Measurements from ENCODE around the gene ZMYM1.
"Not testable (repeated sequence)": the region's sequence is repeated elsewhere in the genome, so short reads cannot be mapped to it uniquely, and the experiment has no call there.

ZMYM1 gene

DNA sequence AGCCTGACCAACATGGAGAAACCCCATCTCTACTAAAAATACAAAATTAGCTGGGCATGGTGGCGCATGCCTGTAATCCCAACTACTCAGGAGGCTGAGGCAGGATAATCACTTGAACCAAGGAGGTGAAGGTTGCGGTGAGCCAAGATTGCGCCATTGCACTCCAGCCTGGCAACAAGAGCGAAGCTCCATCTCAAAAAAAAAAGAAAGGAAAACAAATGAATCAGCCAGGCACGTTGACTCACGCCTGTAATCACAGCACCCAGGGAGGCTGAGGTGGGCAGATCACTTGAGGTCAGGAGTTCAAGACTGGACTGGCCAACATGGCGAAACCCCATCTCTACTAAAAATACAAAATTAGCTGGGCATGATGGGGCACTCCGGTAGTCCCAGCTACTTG, 2.8 kb upstream of the ZMYM1 start:
- DNase-seq (ENCODE audit: low spot score): not testable (repeated sequence)

DNA sequence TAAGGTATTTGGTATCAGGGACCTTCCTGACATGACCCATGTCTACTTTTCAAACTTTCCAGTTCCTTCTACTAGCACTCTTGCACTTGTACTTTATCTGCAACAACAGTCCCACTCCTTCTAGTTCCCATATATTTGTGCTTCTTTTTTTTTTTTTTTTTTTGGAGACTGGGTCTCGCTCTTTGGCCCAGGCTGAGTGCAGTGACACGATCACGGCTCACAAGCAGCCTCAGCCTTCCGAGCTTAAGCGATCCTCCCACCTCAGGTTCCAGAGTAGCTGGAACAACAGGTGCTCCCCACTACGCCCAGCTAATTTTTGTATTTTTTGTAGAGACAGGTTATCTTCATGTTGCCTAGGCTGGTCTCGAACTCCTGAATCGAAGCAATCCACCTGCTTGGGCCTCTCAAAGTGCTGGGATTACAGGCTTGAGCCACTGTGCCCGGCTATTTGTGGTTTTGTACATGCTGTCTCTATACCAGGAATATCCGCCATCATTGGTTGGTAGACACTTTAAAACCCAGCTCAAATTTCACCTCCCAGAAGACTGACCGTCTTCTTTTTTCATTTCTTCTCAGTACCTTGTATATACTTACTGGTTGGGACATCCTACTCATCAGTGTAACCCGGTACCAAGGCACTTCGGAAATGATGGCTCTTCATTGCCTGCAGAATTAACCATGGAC, 1.1 kb downstream of the ZMYM1 start:
- DNase-seq (ENCODE audit: low spot score): no peak

DNA sequence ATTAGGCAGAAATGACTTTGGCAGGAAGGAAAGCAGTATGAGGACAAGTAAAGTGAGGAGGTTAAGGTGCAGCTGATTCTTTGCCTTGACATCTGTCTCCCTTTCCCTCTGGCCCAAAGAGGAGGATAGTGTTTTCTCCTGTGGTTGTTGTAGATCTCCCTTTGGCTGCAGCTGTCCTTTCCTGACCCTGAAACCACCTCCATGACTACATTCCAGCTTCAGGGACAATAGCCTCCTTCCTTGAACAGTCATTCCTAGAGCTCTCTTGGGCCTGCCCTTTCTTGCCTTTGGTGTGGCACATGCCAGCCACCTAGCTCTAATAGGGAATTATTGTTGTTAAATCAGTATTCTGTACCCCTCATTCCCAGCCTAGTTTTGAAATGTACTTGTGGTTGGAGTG, 6.2 kb downstream of the ZMYM1 start:
- no peak for DNase-seq (ENCODE audit: low spot score)

DNA sequence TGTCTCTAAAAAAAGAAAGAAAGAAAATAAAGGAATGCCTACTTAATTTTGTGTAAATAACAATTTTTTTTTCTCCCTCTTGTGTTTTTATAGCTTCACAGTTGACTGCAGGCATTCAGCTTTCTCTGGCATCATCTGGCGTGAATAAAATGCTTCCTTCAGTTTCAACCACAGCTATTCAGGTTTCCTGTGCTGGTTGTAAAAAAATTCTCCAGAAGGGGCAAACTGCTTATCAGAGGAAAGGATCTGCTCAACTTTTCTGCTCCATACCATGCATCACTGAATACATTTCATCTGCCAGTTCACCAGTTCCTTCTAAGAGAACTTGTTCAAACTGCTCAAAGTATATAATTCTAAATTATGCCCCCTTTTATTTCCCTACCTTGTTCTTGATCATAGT, 18.0 kb downstream of the ZMYM1 start:
- DNase-seq (ENCODE audit: low spot score): no peak

DNA sequence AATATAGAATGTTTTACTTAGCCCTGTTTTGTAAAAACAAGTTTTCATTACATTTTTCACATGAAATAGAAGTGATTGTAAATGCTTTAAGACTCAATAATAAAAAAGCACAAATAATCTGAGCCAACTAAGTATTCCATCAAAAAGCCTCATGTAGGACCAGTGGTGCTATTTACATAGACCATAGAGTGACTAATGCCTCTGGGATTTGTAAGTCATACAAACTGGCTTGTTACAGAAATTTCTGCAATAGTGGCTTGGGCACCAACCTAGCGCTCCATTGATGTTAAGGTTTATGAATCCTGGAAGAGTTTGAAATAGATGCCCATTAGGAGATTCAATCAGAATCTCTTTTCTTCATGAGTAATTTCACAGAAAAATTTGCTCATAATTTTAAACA, 31.9 kb downstream of the ZMYM1 start:
- no peak for DNase-seq (ENCODE audit: low spot score)

DNA sequence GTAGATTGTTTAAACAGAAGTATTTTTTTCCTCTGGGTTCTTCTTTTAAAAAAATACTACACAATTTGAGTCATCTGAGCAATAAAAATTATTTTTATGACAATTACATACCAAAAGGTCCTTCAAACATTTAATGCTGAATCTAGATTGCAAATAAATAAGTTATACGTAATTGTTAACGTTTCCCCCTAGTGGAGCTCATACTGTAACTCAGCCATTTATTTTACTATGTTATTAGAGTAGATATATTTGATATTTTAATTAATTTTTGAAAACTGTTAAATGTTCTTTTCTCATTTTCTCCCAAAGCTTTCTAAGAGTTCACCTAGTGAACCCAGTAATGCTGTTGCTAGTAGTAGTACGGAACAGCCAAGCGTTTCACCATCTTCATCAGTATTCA, 33.5 kb downstream of the ZMYM1 start:
- no peak for DNase-seq (ENCODE audit: low spot score)

DNA sequence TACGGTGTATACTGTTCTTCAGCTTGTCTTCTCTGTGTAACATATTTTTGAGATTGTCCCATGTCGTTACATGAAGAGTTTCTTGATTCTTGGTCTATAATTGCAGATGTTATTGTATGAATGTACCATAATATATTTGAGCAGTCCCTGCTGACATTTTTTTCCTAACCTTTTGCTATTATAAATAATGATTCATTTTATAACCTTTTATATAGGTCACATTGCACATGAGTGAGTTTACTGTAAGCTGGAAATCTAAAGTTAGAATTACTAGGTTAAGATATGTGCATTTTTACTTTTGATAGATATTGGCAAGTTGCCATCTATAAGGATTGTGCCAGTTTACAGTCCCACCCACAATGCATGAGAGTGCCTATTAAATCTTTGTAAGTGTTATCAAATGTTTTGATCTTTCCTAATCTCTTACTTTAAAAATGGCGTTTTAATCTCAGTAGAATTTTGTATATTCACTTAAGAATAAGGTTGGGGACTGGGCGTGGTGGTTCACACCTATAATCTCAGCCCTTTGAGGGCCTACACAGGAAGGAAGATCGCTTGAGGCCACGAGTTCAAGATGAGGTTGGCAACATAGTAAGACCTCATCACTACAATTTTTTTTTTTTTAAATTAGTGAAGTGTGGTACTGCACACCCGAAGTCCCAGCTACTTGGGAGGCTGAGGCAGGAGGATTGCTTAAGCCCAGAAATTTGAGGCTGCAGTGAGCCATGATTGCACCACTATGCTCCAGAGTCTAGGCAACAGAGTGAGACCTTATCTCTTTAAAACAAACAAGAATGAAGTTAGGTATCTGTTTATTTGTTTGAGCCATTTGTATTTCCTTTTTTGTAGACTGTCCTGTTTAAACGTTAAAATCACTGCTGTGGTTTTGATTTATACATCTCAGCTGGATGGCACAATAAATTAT, 36.5 kb downstream of the ZMYM1 start:
- DNase-seq (ENCODE audit: low spot score): no peak

DNA sequence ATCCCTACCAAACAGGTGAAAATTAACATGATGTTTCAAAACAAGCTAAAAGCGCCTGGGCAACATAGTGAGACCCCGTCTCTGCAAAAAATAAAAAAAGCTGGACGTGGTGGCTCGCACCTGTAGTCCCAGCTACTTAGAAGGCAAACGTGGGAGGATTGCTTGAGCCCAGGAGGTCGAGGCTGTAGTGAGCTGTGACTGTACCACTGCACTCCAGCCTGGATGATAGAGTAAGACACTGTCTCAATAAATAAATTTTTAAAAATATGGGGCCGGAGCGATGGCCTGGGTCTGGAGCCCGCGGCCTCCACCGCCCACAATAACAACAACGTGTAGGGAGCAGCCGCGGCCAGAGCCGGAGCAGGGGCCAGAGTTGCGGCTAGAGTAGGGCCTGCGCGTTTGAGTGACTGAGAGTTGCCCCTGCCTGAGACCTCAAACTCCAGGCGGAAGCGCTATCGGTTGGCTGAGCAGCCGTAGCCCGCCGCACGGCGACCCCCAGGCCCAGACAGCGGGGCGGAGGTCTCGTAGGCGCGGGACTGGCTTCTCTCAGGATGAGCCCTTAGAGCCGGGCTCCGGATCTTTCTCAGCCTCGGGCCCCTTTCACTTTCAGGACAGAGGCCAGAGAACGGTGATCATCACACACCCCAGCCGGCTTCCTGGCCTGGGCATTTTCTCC, 41.4 kb downstream of the ZMYM1 start:
- no peak for DNase-seq (ENCODE audit: low spot score)

DNA sequence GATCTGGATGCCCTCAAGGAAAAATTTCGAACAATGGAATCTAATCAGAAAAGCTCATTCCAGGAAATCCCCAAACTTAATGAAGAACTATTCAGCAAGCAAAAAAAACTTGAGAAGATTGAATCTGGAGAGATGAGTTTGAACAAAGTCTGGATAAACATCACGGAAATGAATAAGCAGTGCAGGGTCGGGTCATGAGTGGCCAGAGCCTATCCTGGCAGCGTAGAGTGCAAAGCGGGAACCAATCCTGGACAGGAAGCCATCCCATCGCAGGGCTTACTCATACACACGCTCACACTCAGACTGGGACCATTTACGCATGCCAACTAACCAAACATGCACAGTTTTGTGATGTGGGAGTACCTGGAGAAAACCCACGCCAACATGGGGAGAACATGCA, 43.1 kb downstream of the ZMYM1 start:
- no peak for DNase-seq (ENCODE audit: low spot score)

DNA sequence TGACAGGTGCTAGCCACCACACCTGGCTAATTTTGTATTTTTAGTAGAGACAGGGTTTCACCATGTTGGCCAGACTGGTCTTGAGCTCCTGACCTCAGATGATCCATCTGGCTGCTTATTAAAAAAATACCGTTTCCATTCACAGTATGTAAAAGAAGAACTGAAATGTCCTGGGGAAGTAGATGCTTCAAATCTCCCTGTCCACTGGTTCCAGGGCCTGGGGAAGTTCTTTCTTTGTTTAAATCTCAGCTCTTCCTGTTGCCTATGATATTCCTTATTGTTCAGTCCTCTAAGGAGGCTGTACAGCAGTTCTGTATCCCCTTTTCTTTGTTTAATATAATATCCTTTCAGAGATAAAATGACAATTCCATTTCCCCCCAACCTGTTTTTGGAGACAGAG, 47.4 kb downstream of the ZMYM1 start:
- no peak for DNase-seq (ENCODE audit: low spot score)

DNA sequence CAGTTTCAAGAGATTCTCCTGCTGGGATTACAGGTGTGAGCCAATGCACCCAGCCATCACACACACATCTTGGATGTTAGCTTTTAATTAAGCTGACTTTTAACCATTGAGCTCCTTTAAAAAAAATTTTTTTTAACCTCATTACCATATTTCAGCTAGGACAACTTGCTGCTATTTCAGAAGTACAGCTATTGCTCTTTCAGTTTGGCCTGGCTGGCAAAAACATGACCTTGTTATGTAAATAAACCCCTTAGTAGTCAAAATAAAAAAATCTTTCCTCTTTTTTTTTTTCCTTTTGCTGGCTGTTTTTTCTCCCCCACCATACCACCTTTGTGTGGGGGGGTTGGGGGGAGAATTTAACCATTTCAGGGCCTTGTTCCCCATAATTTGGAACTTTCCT, 49.9 kb downstream of the ZMYM1 start:
- no peak for DNase-seq (ENCODE audit: low spot score)

DNA sequence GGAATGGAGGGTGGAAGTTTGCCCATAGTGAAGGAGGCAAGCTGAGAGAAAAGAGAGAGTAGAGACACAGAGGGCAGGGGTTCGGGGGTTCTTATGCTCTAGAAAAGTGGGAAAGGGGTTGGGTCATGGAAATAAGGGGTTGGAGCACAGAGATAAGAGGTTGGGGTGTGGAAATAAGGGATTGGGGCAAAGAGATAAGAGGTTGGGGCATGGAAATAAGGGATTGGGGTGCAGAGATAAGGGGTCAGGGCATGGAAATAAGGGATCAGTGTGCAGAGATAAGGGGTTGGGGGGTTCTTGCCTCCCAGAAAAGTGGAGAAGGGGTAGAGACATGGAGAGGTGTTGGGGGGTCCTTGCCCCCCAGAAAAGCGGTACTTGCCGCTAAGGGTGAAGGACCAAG, 57.6 kb downstream of the ZMYM1 start:
- DNase-seq (ENCODE audit: low spot score): no peak

DNA sequence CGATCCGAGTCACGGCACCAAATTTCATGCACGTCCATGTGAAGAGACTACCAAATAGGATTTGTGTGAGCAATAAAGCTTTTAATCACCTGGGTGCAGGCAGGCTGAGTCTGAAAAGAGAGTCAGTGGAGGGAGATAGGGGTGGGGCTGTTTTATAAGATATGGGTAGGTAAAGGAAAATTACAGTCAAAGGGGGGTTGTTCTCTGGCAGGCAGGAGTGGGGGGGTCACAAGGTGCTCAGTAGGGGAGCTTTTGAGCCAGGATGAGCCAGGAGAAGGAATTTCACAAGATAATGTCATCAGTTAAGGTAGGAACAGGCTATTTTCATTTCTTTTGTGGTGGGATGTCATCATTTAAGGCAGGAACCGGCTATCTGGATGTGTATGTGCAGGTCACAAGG, 58.4 kb downstream of the ZMYM1 start:
- DNase-seq (ENCODE audit: low spot score): not testable (repeated sequence)

DNA sequence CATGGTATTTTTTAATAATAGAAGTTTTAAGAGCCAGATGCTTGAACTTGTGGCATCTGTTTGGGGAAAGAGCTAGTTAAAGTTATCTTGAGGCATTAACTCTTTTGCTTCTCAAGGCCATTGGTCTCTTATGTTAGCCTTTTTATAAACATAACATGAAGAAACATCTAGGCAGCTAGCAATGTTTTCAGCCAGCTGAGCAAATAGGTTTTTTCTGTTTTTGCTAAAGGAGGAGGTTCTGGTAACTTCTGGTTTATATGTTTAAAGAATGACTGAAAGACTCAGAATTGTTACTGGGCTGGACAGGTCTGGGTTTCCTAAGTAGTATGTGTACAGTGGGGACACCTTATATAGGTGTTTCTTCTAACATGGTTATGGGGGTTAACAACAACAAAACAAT, 63.1 kb downstream of the ZMYM1 start:
- not testable (repeated sequence) for DNase-seq (ENCODE audit: low spot score)

DNA sequence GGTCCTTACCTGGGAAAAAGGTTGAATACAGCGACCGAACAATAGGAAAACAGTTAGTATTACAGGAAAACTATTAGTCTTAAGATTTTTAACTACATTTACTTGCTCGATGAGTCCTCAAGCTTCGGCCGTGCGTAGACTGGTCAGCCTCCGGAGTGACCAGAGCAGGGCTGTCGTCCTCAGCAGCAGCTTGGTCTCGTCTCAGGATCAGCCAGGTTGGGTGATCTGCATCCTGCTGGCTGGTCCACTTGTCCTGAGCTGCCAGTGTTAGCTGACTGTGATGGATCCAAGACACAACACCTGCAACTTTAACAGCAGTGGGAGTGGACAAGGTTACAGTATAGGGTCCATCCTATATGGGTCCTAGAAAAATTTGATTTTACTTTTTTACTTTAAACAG, 63.5 kb downstream of the ZMYM1 start:
- DNase-seq (ENCODE audit: low spot score): not testable (repeated sequence)

DNA sequence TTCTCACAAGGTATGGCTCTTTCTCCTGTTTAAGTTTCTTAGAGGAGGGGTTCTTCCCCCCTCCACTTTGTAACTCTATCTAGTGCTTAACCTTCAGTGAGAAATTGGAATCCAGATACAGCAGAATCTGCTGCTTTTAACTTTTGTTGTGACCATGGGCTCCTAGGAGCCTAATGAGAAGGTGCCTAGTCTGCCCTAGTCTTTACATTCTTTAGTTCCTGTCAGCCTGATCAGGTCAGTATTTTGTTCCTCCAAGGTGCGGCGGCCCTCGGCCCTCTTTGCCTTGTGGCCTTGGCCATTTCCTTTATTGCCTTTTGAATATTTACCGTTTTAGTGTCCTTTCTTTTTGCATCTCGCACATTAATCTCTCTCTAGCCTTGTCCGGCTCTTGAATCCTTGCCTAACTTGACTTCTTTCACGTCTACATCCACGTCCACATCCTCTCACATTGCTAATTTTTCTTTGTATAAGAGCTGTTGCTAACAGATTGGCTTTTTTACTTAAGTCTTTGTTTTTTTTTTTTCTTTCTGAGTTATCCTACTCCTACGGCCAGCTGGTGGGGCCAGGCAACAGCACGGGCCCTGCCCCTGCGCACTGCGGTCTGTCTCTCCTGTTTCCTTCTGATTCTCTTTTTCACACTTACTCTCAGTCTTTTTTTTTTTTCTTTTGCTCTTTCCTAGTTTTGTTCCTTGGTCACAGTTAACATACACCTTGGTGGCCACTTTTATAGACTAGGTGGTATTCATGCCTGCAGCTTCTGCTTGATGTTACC, 64.7 kb downstream of the ZMYM1 start:
- no peak for DNase-seq (ENCODE audit: low spot score)

DNA sequence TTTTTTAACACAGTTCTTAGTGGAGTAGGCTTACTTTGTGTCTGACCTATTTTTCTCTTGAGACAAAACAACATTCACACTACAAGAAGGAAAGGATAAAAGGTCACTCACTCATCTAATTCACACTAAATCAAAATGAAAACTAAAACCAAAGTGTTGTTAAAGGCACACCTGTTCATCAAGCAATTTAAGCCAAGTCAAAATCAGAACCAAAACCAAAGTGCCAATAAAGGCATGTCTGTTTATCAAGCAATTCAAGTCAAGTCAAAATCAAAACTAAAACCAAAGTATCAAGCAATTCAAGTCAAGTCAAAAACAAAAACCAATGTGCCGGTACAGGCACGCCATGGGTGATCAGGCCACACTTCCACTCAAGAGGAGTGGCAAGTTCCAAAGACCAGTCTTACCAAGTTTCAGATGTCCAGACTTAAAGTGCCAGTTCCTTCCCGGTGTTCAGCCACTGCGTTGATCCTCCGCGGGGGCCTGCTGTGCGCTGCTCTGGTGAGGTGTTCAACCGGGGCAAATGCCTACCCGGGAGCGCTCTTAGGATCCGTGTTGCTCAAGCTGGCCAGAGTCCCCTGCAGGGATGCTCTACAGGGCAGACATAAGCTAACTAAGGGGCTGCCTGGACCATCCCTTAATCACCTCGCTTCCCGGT, 66.8 kb downstream of the ZMYM1 start:
- peak; percentile 51 for DNase-seq (ENCODE audit: low spot score)

DNA sequence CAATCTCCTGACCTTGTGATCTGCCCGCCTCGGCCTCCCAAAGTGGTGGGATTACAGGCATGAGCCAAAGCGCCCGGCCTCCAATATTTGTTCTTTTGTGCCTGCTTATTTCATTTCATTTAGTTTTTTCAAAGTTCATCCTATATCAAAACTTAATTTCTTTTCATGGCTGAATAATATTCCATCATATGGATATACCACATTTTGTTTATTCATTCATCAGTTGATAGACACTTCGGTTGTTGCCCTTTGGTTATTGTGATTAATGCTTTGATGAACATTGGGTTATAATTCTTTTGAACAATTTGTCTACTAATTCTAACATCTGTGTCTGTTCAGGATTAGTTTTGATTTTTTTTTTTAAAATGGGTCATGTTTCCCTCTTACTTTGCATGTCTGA, 72.0 kb downstream of the ZMYM1 start:
- no peak for DNase-seq (ENCODE audit: low spot score)

DNA sequence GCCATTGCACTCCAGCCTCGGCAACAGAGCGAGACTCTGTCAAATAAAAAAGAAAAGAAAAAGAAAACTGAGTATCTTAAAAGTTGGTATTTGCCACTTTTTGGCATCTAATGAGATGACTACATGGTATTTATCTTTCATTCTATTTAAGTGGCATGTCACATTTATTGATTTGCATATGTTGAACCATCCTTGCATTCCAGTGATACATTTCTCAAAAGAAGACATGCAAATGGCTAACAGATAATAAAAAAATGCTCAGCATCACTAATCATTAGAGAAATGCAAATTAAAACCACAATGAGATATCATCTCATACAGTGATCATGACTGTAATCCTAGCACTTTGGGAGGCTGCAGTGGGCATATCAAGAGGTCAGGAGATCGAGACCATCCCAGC, 85.7 kb downstream of the ZMYM1 start:
- DNase-seq (ENCODE audit: low spot score): no peak

Data from ecto neural progenitor cell (in vitro differentiated cells).